Measurements from ENCODE around the gene KCNMA1. TPM values are rescaled to one million over a fixed set of nuclear protein-coding genes. Genes with fewer than 3 reads are reported as not detected.

Gene KCNMA1
- total and polyA plus RNA-seq, 8 donors = 2.8 to 21.1 (median 4.3) TPM

DNA sequence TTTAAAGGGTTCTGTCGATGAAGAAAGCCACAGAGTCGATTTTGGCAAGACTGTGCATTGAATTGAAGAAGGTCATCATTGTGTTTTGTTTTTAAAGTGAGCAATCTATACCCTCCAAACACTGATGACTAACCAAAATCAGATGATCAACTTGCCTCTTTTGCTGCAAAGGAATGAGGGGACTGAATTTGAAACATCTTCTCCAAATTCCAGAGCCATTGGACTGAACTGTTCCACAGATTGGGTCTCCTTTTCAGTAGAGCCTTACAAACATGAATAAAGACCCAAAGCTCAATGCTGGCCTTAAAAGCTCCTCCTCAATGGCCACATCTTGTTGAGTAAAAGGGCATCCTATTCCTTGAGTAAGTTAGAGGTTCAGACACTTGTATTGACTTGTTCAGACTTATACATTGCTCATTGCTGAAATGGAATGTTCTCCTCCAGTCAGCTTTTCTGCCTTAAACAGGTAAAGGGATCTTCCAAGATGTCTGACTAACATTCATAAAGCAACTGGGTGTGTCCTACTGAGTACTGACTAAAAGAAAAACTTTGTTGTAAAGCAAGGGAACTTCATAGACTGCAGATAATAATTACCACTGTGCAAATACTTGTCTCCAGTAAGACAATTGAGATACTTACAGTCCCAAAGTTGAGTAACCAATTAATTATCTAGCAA is 630.6 kb downstream of the KCNMA1 start:
- DNase-seq (no peak), ATAC-seq (no peak)
- Histone ChIP-seq H3K27me3 (no peaks in the 10 kb centered on the region), H3K27ac (no peak overlapping the region), H3K9me3 (no peaks in the 10 kb centered on the region), H3K4me3 (no peak overlapping the region), H3K4me1 (no peaks in the 10 kb centered on the region), H3K36me3 (no peaks in the 10 kb centered on the region)
- intact Hi-C loops (cut with DNase I) = loop anchor here in 1 of 2 donors (10.0 kb wide), 1 partner anchor 1612 kb away; no protein-coding TSS in a partner anchor
- TF ChIP-seq, protein P1, sequence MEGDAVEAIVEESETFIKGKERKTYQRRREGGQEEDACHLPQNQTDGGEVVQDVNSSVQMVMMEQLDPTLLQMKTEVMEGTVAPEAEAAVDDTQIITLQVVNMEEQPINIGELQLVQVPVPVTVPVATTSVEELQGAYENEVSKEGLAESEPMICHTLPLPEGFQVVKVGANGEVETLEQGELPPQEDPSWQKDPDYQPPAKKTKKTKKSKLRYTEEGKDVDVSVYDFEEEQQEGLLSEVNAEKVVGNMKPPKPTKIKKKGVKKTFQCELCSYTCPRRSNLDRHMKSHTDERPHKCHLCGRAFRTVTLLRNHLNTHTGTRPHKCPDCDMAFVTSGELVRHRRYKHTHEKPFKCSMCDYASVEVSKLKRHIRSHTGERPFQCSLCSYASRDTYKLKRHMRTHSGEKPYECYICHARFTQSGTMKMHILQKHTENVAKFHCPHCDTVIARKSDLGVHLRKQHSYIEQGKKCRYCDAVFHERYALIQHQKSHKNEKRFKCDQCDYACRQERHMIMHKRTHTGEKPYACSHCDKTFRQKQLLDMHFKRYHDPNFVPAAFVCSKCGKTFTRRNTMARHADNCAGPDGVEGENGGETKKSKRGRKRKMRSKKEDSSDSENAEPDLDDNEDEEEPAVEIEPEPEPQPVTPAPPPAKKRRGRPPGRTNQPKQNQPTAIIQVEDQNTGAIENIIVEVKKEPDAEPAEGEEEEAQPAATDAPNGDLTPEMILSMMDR (IDR thresholded peaks at IDR 0.05) = no peak

DNA sequence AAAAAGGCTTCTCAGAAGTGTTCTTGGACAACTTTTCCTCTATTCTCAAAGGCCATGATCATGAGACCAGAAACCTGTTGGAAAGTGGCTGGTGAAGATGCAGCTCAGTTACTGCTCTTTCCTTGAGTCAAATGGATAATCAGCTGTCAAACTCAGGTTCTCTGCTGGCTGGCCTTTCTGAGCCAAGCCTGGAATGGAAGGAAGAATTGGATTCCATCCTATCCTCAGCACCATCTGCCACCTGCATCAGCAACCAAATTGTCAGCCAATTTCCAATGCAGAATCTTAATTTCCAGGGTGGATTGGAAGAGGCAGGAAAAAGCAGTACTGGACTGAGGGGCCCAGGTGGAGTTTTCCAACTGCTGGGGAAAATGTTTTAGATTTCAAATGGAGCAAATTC is 631.7 kb downstream of the KCNMA1 start:
- ATAC-seq (no peak), DNase-seq (no peak)
- H3K36me3 ChIP-seq = no peaks in the 10 kb centered on the region
- H3K27me3 ChIP-seq = no peaks in the 10 kb centered on the region
- no peak overlapping the region for H3K27ac ChIP-seq
- no peak overlapping the region for H3K4me3 ChIP-seq
- intact Hi-C loops (cut with DNase I) = loop anchor here in 1 of 2 donors (10.0 kb wide), 1 partner anchor 1611 kb away; no protein-coding TSS in a partner anchor
- no peaks in the 10 kb centered on the region for H3K4me1 ChIP-seq
- H3K9me3 ChIP-seq = no peaks in the 10 kb centered on the region
- TF ChIP-seq, protein P1 (IDR thresholded peaks at IDR 0.05) = no peak

DNA sequence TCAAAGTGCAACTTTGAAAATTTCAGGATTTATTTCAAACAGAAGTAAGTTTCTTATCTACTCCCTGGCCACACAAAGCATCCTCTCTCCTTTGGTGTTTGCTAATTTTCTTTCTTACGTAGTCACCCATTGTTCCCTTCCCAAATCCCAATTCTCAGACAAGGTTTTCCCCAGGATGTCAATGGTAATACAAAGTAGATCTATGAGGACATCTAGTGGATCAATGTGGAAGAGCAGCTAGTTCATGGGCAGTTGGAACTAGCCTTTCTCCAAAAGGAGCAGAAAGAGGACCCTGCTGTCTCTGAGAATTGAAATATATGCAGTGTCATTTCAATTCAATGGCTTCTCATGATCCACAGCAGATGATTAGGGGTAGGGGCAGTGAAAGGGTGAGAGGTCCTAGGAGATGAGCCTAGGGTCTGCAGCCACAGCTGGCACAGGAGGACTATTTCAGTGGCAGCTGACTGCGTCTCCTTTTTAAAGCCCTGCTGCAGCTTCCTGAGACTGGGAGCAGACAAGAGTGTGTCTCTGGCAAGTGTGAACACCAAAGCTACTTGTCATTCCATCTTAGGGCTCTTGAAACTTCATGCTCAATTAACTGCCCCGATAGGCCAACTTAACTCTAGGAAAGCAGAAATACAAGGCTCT is 632.6 kb downstream of the KCNMA1 start:
- DNase-seq (peak in 2 of 4 donors; percentile 81), ATAC-seq (peak; percentile 90)
- TF ChIP-seq, protein P1 (IDR thresholded peaks at IDR 0.05) = peak; percentile 58 to 78
- no peaks in the 10 kb centered on the region for H3K9me3 ChIP-seq
- intact Hi-C loops (cut with DNase I) = loop anchor here in 1 of 2 donors (10.0 kb wide), 1 partner anchor 1610 kb away; no protein-coding TSS in a partner anchor
- H3K36me3 ChIP-seq = no peaks in the 10 kb centered on the region
- H3K4me3 ChIP-seq = no peak overlapping the region
- H3K27me3 ChIP-seq = no peaks in the 10 kb centered on the region
- H3K4me1 ChIP-seq = no peaks in the 10 kb centered on the region
- H3K27ac ChIP-seq = peak overlapping the region in 1 of 2 donors; percentile 11

DNA sequence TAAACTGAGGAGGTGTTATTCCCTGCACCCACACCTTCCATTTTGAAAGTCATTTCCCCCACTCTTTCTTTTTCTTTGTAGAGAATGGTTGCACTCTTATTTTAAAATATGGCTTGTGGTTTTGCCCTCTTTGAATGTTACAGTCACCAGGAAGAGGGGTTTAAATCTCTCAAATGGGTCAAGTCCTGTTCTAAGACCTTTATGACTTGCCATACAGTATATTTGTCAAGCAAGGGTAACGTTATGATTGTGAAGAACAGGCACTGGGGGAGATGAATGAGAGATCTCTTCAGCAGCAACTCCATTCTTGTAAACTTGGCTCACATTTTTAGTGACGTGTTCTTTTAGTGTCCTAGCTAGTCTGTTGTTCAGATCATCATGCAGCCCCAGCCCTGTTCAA is 634.7 kb downstream of the KCNMA1 start:
- Histone ChIP-seq H3K4me3 (no peak overlapping the region), H3K27ac (no peak overlapping the region), H3K36me3 (no peaks in the 10 kb centered on the region), H3K27me3 (no peaks in the 10 kb centered on the region), H3K4me1 (no peaks in the 10 kb centered on the region), H3K9me3 (no peaks in the 10 kb centered on the region)
- DNase-seq (no peak), ATAC-seq (no peak)
- intact Hi-C loops (cut with DNase I) = loop anchor here in 1 of 2 donors (10.0 kb wide), 1 partner anchor 1608 kb away; no protein-coding TSS in a partner anchor
- TF ChIP-seq, protein P1 (IDR thresholded peaks at IDR 0.05) = no peak

DNA sequence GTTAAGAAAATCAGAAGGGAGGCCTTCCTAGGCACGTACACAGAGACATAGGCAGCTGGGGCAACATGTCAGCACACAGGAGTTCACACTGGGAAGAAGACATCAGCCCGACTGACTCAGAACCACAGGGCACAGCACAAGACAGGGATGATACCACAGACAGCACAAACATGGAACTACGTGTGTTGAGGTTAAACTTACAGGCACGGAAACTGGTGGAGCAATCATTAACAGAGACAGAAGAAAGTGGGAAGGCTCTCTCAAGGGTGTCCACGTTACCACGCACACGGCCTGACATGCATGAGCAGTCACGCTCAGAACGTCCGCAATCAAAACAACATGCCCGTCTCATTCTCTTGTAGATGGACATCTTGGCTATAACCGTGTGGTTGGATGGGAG is 636.4 kb downstream of the KCNMA1 start:
- Histone ChIP-seq H3K9me3 (no peaks in the 10 kb centered on the region), H3K4me1 (no peaks in the 10 kb centered on the region), H3K27me3 (no peaks in the 10 kb centered on the region), H3K36me3 (no peaks in the 10 kb centered on the region), H3K4me3 (no peak overlapping the region), H3K27ac (no peak overlapping the region)
- intact Hi-C loops (cut with DNase I) = loop anchor here in 1 of 2 donors (10.0 kb wide), 1 partner anchor 1606 kb away; no protein-coding TSS in a partner anchor
- TF ChIP-seq, protein P1 (IDR thresholded peaks at IDR 0.05) = no peak
- ATAC-seq (no peak), DNase-seq (no peak)

Measured in left lung (tissue), 10 donors.